IMR-90 (cell line): ENCODE data around the gene NKG7. TPM values are rescaled to one million over a fixed set of nuclear protein-coding genes. Genes with fewer than 3 reads are reported as not detected.
A peak's percentile ranks its signal among the peaks of the same experiment; 100 is the strongest.

Experiments
- ATAC-seq: fragments of 200-7000 bp; cut with Tn5 transposase; 2 replicates; pipeline ENCODE4 v1.9.1; 2020; ENCODE audit warnings: low read depth, mild to moderate bottlenecking, moderate library complexity
- BruUV-seq: library from RNA; stranded (reverse); fragments of 400-500 nt; replicated peaks from 2 replicates; lab custom pipeline; 2021; lab: Mats Ljungman, UMichigan
- CTCF ChIA-PET: fragments of 300-600 bp; formaldehyde crosslinking; extraction: SDS; loops from one replicate; lab custom pipeline; 2021; ENCODE audit warnings: antibody characterized with exemption; lab: Yijun Ruan, JAX
- POLR2A ChIA-PET: fragments of 300-600 bp; sonication (Branson Sonifier 250); formaldehyde crosslinking; loops from one replicate; lab custom pipeline; 2022; ENCODE audit warnings: antibody characterized with exemption; ENCODE audit not compliant: unreplicated experiment; lab: Charles Lee
- DNase-seq: peaks from one replicate; pipeline ENCODE4 v3.0.0; 2013
- H2AFZ ChIP-seq: replicated peaks from 2 replicates; pipeline ENCODE3; 2013; ENCODE audit warnings: low read length, mild to moderate bottlenecking; ENCODE audit not compliant: poor library complexity
- H2AK5ac ChIP-seq: 2 replicates; pipeline ENCODE4 v1.6.1; 2013; ENCODE audit warnings: low read depth, low read length, inconsistent platforms
- H2AK9ac ChIP-seq: replicated peaks from 2 replicates; pipeline ENCODE3; 2013; ENCODE audit warnings: mild to moderate bottlenecking, low read depth, low read length, moderate library complexity; ENCODE audit not compliant: poor library complexity
- H2BK120ac ChIP-seq: 2 replicates; pipeline ENCODE4 v1.6.1; 2013; ENCODE audit warnings: low read depth, low read length, inconsistent platforms
- H2BK15ac ChIP-seq: 3 replicates; pipeline ENCODE4 v1.6.1; 2013; ENCODE audit warnings: low read depth, low read length, inconsistent platforms
- H2BK20ac ChIP-seq: 2 replicates; pipeline ENCODE4 v1.6.1; 2013; ENCODE audit warnings: low read depth, mild to moderate bottlenecking, inconsistent platforms, low read length, moderate library complexity
- H2BK5ac ChIP-seq: 2 replicates; pipeline ENCODE4 v1.6.1; 2013; ENCODE audit warnings: mild to moderate bottlenecking, low read depth, low read length, inconsistent platforms; ENCODE audit not compliant: poor library complexity, severe bottlenecking
- H3K14ac ChIP-seq: replicated peaks from 2 replicates; pipeline ENCODE4 v1.6.1; 2013; ENCODE audit warnings: low read depth, low read length, inconsistent platforms
- H3K18ac ChIP-seq: 2 replicates; pipeline ENCODE4 v1.6.1; 2013; ENCODE audit warnings: low read depth, low read length, control low read depth
- H3K23ac ChIP-seq: 2 replicates; pipeline ENCODE4 v1.6.1; 2013; ENCODE audit warnings: low read depth, low read length, inconsistent platforms
- H3K27ac ChIP-seq: 2 replicates; pipeline ENCODE4 v1.5.1; 2013; ENCODE audit warnings: mild to moderate bottlenecking, control low read depth, low read length; ENCODE audit not compliant: insufficient read depth
- H3K27me3 ChIP-seq: 2 replicates; pipeline ENCODE4 v1.6.1; 2013; ENCODE audit warnings: low read length; ENCODE audit not compliant: control insufficient read depth, insufficient read depth
- H3K36me3 ChIP-seq: 2 replicates; pipeline ENCODE4 v1.6.1; 2013; ENCODE audit warnings: low read length, mixed read lengths; ENCODE audit not compliant: control insufficient read depth, insufficient read depth
- H3K4ac ChIP-seq: 2 replicates; pipeline ENCODE4 v1.6.1; 2013; ENCODE audit warnings: low read depth, low read length, inconsistent platforms
- H3K4me1 ChIP-seq: 2 replicates; pipeline ENCODE4 v1.6.1; 2013; ENCODE audit warnings: low read length, mixed read lengths; ENCODE audit not compliant: control insufficient read depth, insufficient read depth
- H3K4me2 ChIP-seq: 2 replicates; pipeline ENCODE4 v1.6.1; 2013; ENCODE audit warnings: low read depth, mild to moderate bottlenecking, control low read depth, low read length, moderate library complexity
- H3K4me3 ChIP-seq: 2 replicates; pipeline ENCODE4 v1.5.1; 2013; ENCODE audit warnings: low read depth, mild to moderate bottlenecking, control low read depth, low read length, moderate library complexity; ENCODE audit not compliant: insufficient read depth
- H3K56ac ChIP-seq: 2 replicates; pipeline ENCODE4 v1.6.1; 2013; ENCODE audit warnings: low read length, inconsistent platforms; ENCODE audit not compliant: insufficient read depth; ENCODE audit errors: extremely low read depth
- H3K79me1 ChIP-seq, 2 experiments: 2 replicates each; pipeline ENCODE4 v1.6.1; 2013; ENCODE audit warnings: low read length in 2 of 2, inconsistent platforms in 1 of 2, low read depth in 1 of 2
- H3K9ac ChIP-seq: 2 replicates; pipeline ENCODE4 v1.6.1; 2013; ENCODE audit warnings: low read depth, low read length, control low read depth
- H3K9me1 ChIP-seq: 2 replicates; pipeline ENCODE4 v1.6.1; 2013; ENCODE audit warnings: low read length, inconsistent platforms; ENCODE audit not compliant: insufficient read depth
- H3K9me3 ChIP-seq: 2 replicates; pipeline ENCODE4 v1.6.1; 2013; ENCODE audit warnings: low read length; ENCODE audit not compliant: control insufficient read depth, insufficient read depth
- H4K20me1 ChIP-seq: 2 replicates; pipeline ENCODE4 v1.6.1; 2013; ENCODE audit warnings: low read length, inconsistent platforms; ENCODE audit not compliant: insufficient read depth
- H4K5ac ChIP-seq: 2 replicates; pipeline ENCODE4 v1.6.1; 2013; ENCODE audit warnings: mild to moderate bottlenecking, low read depth, low read length, control low read depth
- H4K8ac ChIP-seq, 2 experiments: 2 replicates each; pipeline ENCODE4 v1.6.1; 2013; ENCODE audit warnings: low read depth in 2 of 2, low read length in 2 of 2, control low read depth in 1 of 2, inconsistent platforms in 1 of 2
- H4K91ac ChIP-seq: 2 replicates; pipeline ENCODE4 v1.6.1; 2013; ENCODE audit warnings: low read depth, low read length, inconsistent platforms; ENCODE audit not compliant: insufficient read depth
- CEBPB ChIP-seq: IDR thresholded peaks from 2 replicates; pipeline ENCODE4 v1.6.1; 2012; ENCODE audit warnings: low read depth, low read length, improper control_type of control experiment
- CHD1 ChIP-seq: IDR thresholded peaks from 2 replicates; pipeline ENCODE4 v1.6.1; 2012; ENCODE audit warnings: low read depth, low read length, improper control_type of control experiment
- MAFK ChIP-seq: IDR thresholded peaks from 2 replicates; pipeline ENCODE4 v1.6.1; 2012; ENCODE audit warnings: low read depth, low read length, improper control_type of control experiment
- SMC3 ChIP-seq: fragments of 150-350 bp; IDR thresholded peaks from 2 replicates; pipeline ENCODE4 v1.6.1; 2016; ENCODE audit warnings: low read depth, mild to moderate bottlenecking, antibody characterized with exemption, low read length, moderate library complexity
- WGBS, 2 experiments: methylation state at CpG; one replicate each; pipeline versions ENCODE4 v1.1.5 to v1.1.7; 2013; ENCODE audit warnings: missing lambda C conversion rate in 2 of 2; ENCODE audit not compliant: insufficient read length in 1 of 2; ENCODE audit errors: extremely low coverage in 2 of 2; 5-methylcytosine and 5-hydroxymethylcytosine counted together
- dilution Hi-C: fragments of 300-500 bp; cut with HindIII; formaldehyde crosslinking; loops from one replicate; pipeline ENCODE4 v1.14.3; 2018; ENCODE audit warnings: low sequenced_read_pairs; ENCODE audit not compliant: unreplicated experiment
- in situ Hi-C: fragments of 300-500 bp; cut with MboI; formaldehyde crosslinking; loops from 3 replicates; pipeline ENCODE4 v1.14.3; 2019; ENCODE audit warnings: low sequenced_read_pairs, inconsistent platforms, mixed read lengths
- intact Hi-C: fragments of 100-400 bp; cut with micrococcal nuclease; formaldehyde crosslinking; loops from 2 replicates; pipeline ENCODE4 v1.10.0; 2022
- polyA plus RNA-seq, 3 experiments: library from polyadenylated mRNA; depleted of rRNA; stranded (reverse); fragments of >200 nt; gene quantifications; 2 replicates each; pipeline ENCODE4 v1.2.3, GENCODE V29; 2012; ENCODE audit warnings: low replicate concordance in 1 of 3
- total RNA-seq: library from RNA; depleted of rRNA; stranded (reverse); fragments of >200 nt; gene quantifications from 2 replicates; pipeline ENCODE4 v1.2.3, GENCODE V29; 2012
- TF ChIP-seq, protein P1 (sequence below): fragments of 150-350 bp; IDR thresholded peaks from 2 replicates; pipeline ENCODE4 v1.6.1; 2017; ENCODE audit warnings: mild to moderate bottlenecking, antibody characterized with exemption, low read length, low read depth
- TF ChIP-seq, protein P2 (sequence below): conservative IDR thresholded peaks from 2 replicates; pipeline ENCODE4 v1.5.1; 2012; ENCODE audit warnings: mild to moderate bottlenecking, low read depth, low read length, improper control_type of control experiment

Gene NKG7
- total and polyA plus RNA-seq, 2 of the 4 experiments (the other 2 are of a cell fraction): not detected

DNA sequence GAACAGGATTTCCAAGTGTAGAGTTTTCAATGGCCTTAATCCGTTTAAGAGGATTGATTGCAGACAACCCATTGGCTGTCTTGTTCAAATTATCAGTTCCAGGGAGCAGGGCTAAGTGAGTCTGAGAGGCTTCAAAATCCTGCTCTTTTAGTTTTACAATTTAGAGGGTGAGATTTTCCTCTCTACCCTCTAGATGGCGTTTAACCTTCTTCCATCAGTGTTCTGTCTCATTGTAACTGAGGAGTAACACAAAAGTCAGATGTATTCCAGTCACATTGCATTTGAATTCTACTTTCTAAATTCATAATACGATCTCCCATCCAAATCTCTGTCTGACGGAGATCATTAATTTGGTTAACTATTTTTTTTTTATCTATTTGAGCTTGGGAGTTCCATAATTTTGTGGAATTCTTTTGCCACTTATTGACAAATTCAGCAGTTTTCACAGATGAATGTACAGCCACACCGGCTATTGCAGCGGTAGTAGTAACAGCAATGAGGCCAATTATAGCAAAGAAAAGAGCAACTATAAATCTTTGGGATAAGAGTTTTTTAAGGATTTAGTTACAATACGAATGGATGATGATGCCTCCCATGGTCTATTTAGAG lies 25.7 kb upstream of the NKG7 start:
- Histone ChIP-seq H2BK20ac (no peak overlapping the region), H3K18ac (no peak overlapping the region), H3K36me3 (no peaks in the 10 kb centered on the region), H2BK120ac (no peak overlapping the region), H3K14ac (no peak overlapping the region), H3K27me3 (no peaks in the 10 kb centered on the region), H2AK9ac (no peak overlapping the region), H3K79me1 (0 out of 4 replicates have a peak, but pooled peaks cover 0 to 6% of the 10 kb centered on the region in 2 experiments), H2BK5ac (no peak overlapping the region), H3K4me3 (no peak overlapping the region), H2AK5ac (no peak overlapping the region), H2AFZ (no peak overlapping the region), H4K20me1 (no peaks in the 10 kb centered on the region), H3K4me1 (no peaks in the 10 kb centered on the region), H3K23ac (no peak overlapping the region), H2BK15ac (no peak overlapping the region), H3K9me1 (no peaks in the 10 kb centered on the region; the same call in 1 of the 2 replicates), H3K56ac (no peak overlapping the region), H4K5ac (no peak overlapping the region), H3K4ac (no peak overlapping the region), H4K91ac (no peak overlapping the region), H3K27ac (no peak overlapping the region), H4K8ac (no peak overlapping the region), H3K9ac (no peak overlapping the region), H3K9me3 (peaks cover 3% of the 10 kb centered on the region), H3K4me2 (no peak overlapping the region)
- DNase-seq: peak; percentile 18
- in situ Hi-C loops (no loop called here), dilution Hi-C loops (no loop called here), intact Hi-C loops (no loop called here)
- BruUV-seq: no TSS peak
- CTCF ChIA-PET: interaction anchor here (0.7 to 1.9 kb wide), 4 partner anchors 24 to 263 kb away, joined by 4 to 5 read pairs (median 4); no protein-coding TSS in a partner anchor
- no CpG with 5 or more reads among the region's 7 CpGs for WGBS, 2 experiments
- TF ChIP-seq MAFK: no peak
- TF ChIP-seq SMC3: no peak; the same call in 1 of the 2 replicates
- TF ChIP-seq CEBPB: no peak
- TF ChIP-seq CHD1: no peak
- TF ChIP-seq, protein P1, sequence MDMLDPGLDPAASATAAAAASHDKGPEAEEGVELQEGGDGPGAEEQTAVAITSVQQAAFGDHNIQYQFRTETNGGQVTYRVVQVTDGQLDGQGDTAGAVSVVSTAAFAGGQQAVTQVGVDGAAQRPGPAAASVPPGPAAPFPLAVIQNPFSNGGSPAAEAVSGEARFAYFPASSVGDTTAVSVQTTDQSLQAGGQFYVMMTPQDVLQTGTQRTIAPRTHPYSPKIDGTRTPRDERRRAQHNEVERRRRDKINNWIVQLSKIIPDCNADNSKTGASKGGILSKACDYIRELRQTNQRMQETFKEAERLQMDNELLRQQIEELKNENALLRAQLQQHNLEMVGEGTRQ: no peak
- TF ChIP-seq, protein P2, sequence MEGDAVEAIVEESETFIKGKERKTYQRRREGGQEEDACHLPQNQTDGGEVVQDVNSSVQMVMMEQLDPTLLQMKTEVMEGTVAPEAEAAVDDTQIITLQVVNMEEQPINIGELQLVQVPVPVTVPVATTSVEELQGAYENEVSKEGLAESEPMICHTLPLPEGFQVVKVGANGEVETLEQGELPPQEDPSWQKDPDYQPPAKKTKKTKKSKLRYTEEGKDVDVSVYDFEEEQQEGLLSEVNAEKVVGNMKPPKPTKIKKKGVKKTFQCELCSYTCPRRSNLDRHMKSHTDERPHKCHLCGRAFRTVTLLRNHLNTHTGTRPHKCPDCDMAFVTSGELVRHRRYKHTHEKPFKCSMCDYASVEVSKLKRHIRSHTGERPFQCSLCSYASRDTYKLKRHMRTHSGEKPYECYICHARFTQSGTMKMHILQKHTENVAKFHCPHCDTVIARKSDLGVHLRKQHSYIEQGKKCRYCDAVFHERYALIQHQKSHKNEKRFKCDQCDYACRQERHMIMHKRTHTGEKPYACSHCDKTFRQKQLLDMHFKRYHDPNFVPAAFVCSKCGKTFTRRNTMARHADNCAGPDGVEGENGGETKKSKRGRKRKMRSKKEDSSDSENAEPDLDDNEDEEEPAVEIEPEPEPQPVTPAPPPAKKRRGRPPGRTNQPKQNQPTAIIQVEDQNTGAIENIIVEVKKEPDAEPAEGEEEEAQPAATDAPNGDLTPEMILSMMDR: peak; percentile 53
- no peak for ATAC-seq
- POLR2A ChIA-PET: no interaction called here
